ENCODE data around the gene EDN2. TPM values are rescaled to one million over a fixed set of nuclear protein-coding genes. Genes with fewer than 3 reads are reported as not detected.

Gene EDN2
- total RNA-seq, result not detected in 2 replicates

DNA sequence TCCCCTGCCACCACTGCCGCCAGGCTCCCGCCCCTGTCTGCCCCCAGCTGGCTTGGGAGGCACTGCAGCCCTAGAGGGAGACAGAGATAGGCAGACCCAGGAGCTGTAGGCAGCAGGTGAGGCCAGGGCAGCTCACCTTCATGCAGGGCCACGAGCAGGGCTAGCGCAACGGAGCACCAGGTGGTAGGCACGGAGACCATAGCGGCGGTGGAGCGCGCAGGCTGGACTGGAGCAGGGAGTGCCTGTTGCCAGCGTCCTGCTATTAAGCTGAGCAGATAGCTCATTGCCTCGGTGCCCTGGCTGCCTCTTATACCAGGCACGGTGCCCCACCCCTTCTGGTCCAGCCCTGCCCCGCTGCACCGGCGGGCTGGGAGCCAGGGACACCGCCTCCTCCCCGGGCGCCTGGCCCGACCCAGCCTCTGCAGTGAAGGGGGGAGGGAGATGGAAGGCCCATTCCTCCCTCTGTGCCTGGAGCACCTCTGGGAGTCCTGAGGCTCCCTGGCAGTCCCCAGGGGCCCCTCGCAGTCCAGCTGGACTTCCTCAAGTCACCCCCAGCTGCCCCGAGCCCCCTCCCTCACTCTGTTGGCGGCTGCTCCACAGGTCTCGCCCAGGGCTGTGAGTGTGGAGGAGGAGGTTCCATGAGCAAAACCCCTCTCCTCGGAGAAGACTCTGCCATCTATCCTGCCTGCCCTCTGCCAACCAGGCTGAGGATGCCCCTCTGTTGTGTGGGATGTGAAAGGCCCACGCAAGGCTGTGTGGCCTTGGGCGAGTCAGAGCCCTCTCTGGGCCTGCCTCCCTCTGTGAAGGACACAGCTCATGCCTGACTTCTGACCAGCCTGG, at the start of gene EDN2:
Gene EDN2, minus strand, starts transcription at position 282 of the 840 bp plus-strand sequence. Its CDS starts 82 bp downstream, at position 200.

Other genes starting within 250 kb of the EDN2 start
- gene SCMH1, start 242.4 kb downstream of the EDN2 start, total RNA-seq, result 15.2 and 20.3 TPM in 2 replicates
- 0.10 TPM in 1 of 2 replicates, not detected in the other for gene FOXO6, start 123.2 kb downstream of the EDN2 start, total RNA-seq

Data from smooth muscle cell of the pulmonary artery (primary cell).